NOMO-1 treated with DMSO at 0.1 percent for 48 hours (cell line): ENCODE results near the gene FAM124A.
"Not testable (repeated sequence)": the region's sequence is repeated elsewhere in the genome, so short reads cannot be mapped to it uniquely, and the experiment has no call there.

Source experiments
- DNase-seq: peaks from one replicate; lab custom pipeline; 2025; ENCODE audit not compliant: unreplicated experiment; lab: John Stamatoyannopoulos, UW

FAM124A gene

GRCh38 chr13:51266642-51267041 is 44.4 kb downstream of the FAM124A start:
- no peak for DNase-seq

DNA sequence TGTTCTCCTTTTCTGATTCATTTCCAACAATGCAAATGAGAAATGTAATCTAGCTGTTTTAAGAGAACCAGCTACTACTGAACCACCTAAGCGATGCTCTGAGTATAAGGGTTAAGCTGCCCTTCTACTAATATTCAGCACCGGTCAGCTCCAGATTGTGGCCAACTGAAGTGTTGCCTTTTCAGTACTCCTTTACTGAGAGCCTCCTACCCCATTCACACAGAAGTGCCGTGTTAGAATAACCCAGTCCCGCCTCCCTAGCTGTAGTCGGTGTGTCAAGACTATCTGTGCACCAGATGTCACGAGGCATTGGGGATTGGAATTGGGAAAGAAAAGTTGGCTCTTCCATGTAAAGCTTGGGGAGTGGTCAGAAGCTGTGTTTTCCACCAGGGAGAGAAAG is 45.4 kb downstream of the FAM124A start:
- no peak for DNase-seq

DNA sequence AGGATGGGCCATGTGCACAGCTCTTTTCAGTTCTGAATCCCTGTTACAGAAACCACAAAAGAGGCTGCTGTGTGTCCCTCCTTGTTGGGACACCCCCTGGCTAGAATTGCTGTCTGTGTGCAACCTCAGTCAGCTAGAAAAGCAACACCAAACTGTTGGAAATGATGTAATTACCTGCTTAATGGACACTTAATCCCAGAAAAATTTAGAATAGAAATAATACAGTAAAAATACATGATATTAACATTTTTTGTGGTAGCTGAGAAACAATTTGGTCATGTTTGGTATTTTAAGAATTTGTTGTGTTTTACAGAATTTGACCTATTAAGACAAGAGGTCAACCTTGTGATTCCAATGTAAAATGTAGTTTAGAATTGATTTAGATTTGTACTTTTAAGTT is 46.8 kb downstream of the FAM124A start:
- DNase-seq = no peak

- no peak for DNase-seq
Observed at GRCh38 chr13:51270623-51271415, 48.6 kb downstream of the FAM124A start.

DNA sequence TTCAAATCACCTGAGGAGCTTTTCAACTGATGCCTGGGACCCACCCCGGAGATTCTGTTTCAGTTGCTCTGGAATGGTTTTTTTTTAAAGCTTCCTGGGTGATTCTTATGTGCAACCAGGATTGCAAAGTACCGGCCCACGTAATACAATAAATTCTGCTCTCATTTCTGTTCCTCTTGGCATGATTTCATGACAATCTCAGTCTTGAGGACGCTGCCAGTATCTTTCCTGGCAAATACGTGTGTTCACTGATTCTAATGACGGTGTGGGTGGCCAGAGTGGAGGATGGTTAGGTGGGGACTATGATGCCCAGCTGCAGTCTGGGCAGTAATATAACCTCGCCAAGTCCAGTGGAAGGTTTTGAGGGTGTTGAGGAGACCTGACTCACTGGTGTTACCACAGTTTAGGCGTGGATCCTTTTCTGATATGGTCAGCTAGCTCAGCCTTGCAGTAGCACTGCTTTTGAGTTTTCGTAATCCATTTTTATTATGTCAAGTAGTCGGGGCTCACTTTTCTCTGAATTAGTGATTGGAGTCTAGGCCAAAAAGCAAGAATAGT is 49.4 kb downstream of the FAM124A start:
- no peak for DNase-seq

- DNase-seq = no peak
Observed at GRCh38 chr13:51275101-51275500, 52.9 kb downstream of the FAM124A start.

GRCh38 chr13:51276636-51277035 is 54.4 kb downstream of the FAM124A start:
- no peak for DNase-seq

DNA sequence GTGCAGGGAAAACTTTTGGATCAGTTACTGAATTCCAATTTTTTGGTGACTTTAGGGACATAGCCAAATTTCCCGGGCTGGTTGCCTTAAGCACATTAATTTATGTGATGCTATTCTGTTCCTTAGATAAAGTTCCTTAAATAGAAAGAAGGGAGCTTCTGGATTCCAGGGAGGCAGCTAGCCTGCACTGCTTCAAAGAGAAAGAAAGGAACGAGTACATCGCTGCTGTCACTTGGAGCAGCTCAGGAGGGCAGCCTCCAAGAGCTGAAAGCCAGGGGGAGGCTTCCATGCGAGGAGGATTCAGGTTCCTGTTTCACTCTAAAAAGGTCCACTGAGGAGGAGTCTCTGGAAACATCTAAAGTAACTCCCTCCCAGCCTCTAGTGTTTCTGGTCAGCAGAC is 55.7 kb downstream of the FAM124A start:
- no peak for DNase-seq

DNA sequence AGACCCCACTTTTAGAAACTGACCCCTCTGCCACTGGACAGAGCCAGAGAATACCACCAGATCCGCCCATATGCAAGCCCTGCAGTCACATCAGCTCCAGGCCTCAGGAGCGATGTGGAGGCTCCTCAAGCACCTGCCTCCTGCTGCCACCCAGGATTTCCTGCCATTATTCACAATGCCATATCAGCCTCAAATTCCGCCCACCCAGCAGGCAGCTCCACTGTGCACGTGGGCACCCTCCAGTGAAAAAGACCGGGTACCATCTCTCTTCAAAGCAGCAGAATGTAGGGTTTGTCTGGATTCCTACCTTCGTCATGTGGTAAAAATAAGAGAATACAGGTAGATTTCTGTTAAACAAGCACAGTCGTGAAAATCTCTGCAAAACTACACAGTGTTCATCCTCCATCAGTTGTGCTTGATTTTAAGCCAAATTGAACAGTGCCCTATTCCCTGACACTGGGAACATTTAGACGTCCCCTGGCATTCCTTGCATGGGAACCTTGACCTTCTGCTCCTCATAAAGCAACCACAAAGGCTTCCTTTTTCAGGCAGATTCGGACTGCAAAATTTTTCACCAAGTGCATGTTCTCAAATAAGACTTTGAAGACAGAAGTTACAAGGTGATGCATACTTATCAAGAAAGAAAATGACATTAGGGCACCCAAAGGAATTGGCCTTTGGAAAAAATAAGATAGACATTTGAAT is 56.4 kb downstream of the FAM124A start:
- DNase-seq = no peak

DNA sequence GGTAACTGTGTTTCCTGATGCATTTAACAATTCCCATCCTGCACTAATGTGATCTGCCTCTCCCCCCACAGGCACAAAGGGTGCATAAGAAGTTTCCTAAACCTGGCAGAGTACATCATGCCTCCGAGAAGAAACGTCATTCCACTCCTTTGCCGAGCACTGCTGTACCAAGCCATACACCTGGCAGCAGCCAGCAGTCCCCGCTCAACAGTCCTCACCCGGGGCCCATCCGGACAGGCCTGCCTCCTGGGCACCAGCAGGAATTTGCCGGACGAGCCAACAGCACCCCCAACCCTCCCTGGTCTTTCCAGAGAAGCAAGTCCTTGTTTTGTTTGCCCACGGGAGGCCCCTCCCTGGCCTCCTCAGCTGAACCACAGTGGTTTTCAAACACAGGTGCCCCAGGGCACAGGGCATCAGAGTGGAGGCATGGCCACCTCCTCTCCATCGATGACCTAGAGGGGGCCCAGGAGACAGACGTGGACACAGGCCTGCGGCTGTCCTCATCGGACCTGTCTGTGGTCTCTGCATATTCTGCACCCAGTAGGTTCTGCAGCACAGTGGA is 58.3 kb downstream of the FAM124A start:
- DNase-seq = no peak

GRCh38 chr13:51282322-51282721 is 60.1 kb downstream of the FAM124A start:
- DNase-seq = no peak

GRCh38 chr13:51282923-51283322 is 60.7 kb downstream of the FAM124A start:
- DNase-seq = not testable (repeated sequence)

DNA sequence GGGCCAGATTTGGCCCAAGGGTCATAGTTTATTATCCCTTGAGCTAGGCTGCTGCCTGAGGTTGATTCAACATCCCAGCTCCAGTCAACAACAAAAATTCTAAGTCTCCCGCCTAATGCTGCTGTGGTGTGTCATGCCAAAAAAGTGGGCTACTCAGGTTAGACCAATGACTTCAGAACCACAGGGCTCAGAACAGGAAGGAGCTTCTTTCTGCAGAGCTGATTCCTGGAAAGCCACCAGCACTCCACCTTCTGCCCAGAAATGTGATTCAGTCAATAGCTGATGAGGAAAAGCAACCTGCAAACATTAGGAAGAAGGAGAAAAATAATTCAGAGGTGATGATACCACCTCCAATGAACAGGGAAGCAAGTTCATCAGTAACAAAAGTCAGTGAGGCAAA is 61.2 kb downstream of the FAM124A start:
- no peak for DNase-seq

- no peak for DNase-seq
Observed at GRCh38 chr13:51284339-51284738, 62.1 kb downstream of the FAM124A start.

- peak; percentile 44 for DNase-seq
Observed at GRCh38 chr13:51286135-51287002, 64.2 kb downstream of the FAM124A start.

GRCh38 chr13:51287758-51288157 is 65.6 kb downstream of the FAM124A start:
- no peak for DNase-seq

DNA sequence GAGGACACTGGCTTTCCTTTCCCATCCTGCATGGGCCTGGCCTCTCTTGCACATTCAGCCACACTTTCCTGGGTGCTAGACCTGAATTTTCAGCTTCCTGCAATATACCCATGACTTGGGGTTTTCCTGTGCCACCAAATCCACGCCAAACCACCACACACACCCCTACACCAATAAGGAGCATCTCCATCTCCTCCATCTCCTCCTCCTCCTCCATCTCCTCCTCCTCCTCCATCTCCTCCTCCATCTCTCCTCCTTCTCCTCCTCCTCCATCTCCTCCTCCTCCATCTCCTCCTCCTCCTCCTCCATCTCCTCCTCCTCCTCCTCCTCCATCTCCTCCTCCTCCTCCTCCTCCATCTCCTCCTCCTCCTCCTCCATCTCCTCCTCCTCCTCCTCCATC is 66.1 kb downstream of the FAM124A start:
- not testable (repeated sequence) for DNase-seq

DNA sequence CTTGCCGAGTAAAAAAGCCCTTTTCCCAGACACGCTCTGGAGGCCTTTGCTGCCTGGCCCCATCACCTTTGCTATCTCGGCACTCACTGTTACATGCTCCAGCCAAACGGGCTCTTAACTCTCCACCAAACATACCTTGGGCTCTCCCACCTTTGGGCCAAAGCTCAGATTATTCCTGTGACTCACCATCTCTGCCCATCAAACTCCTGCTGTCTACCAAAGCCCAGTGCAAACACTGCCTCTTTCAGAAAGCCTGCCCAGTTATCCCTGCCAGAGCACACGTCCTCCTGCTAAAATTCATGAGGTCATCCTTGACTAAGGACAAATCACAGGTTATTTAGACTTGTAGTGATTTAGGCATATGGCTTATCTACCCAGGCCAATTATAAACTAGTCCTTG is 69.1 kb downstream of the FAM124A start:
- no peak for DNase-seq

- no peak for DNase-seq
Observed at GRCh38 chr13:51292000-51292565, 69.9 kb downstream of the FAM124A start.

GRCh38 chr13:51297556-51297955 is 75.4 kb downstream of the FAM124A start:
- no peak for DNase-seq

DNA sequence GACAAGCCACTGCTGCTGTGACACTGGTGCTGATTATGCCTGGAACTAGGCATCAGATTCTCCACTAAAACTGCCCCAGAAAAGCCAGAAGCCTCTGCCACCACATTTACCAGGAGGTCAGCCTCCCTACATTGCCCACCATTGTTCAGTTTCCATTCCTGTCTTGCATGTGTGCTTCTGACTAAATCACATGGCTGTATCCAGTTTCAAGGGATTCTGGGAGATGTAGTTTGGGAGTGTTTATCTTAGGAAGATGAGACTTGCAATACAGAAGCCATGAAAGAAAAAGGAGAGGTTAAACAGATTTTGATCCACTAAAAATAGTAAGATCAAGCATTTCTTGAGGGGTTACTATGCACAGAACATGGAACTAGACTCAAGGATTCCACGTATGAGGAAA is 76.6 kb downstream of the FAM124A start:
- DNase-seq = no peak
